Kidney (tissue), 14 donors: ENCODE results near the gene WSB1. TPM values are rescaled to one million over a fixed set of nuclear protein-coding genes. Genes with fewer than 3 reads are reported as not detected.

Source experiments
- DNase-seq, 5 donors: peaks; one replicate each; pipeline ENCODE4 v3.0.0-alpha.2; 2013 to 2020
- FAIRE-seq: peaks from 2 replicates; lab custom pipeline; 2012; peaks lifted over from hg19 to GRCh38; lab: Jason Lieb, UNC
- H3K27ac ChIP-seq, 2 donors: one replicate each; pipeline ENCODE4 v1.7.0; 2013; ENCODE audit warnings: low read depth in 2 of 2, low read length in 2 of 2, inconsistent platforms in 1 of 2
- H3K27me3 ChIP-seq: one replicate; pipeline ENCODE4 v1.7.1; 2013; ENCODE audit warnings: low read length, inconsistent platforms; ENCODE audit not compliant: control insufficient read depth, insufficient read depth
- H3K36me3 ChIP-seq, 3 donors: one replicate each; pipeline versions ENCODE4 v1.7.0 to v1.7.1; 2013; ENCODE audit warnings: low read length in 3 of 3, control low read depth in 1 of 3, inconsistent platforms in 1 of 3; ENCODE audit not compliant: insufficient read depth in 3 of 3, control insufficient read depth in 2 of 3
- H3K4me1 ChIP-seq, 3 donors: one replicate each; pipeline versions ENCODE4 v1.7.0 to v1.7.1; 2013; ENCODE audit warnings: low read length in 3 of 3, inconsistent platforms in 1 of 3, low read depth in 1 of 3; ENCODE audit not compliant: control insufficient read depth in 2 of 3, insufficient read depth in 2 of 3
- H3K4me3 ChIP-seq, 3 donors: one replicate each; pipeline versions ENCODE4 v1.7.0 to v1.8.1; 2013; ENCODE audit warnings: low read length in 3 of 3, control low read depth in 1 of 3, inconsistent platforms in 1 of 3
- H3K9ac ChIP-seq, 3 donors: one replicate each; pipeline versions ENCODE4 v1.7.0 to v1.7.1; 2013; ENCODE audit warnings: low read length in 3 of 3, control low read depth in 1 of 3, inconsistent platforms in 1 of 3
- H3K9me3 ChIP-seq, 3 donors: one replicate each; pipeline versions ENCODE4 v1.7.0 to v1.7.1; 2013; ENCODE audit warnings: low read length in 3 of 3, control low read depth in 1 of 3, inconsistent platforms in 1 of 3; ENCODE audit not compliant: control insufficient read depth in 2 of 3, insufficient read depth in 1 of 3
- CTCF ChIP-seq: IDR thresholded peaks from 3 replicates; pipeline ENCODE4 v1.5.1; 2012; ENCODE audit warnings: mild to moderate bottlenecking, moderate library complexity, borderline replicate concordance; ENCODE audit not compliant: insufficient read depth; ENCODE audit errors: extremely low read depth
- intact Hi-C: fragments of 100-400 bp; cut with DNase I; formaldehyde crosslinking; loops from one replicate; pipeline ENCODE4 v1.11.1; 2022
- polyA plus RNA-seq: library from polyadenylated mRNA; stranded (reverse); fragments of 350-450 nt; fragmentation: Illumina TruSeq; extraction: RNeasy Lipid Tissue Mini Kit (QIAGEN cat#74804); gene quantifications from one replicate; pipeline ENCODE4 v1.2.3, GENCODE V29; 2014; ENCODE audit warnings: low read depth, low replicate concordance; ENCODE audit not compliant: insufficient read depth
- total RNA-seq: library from RNA; stranded (reverse); fragmentation: NEBNext Ultra II Directional; extraction: Animal tissue kit (Norgen Biotek cat#: 25700); gene quantifications from one replicate; pipeline ENCODE4 v1.2.1, GENCODE V29; 2021
- donor health status: control.
- donor health status: control.
- donor health status: control.
- donor health status: control.
- donor health status: control.
- donor health status: DM: yes; HTN: yes; CAD: no.
- donor health status: Normal renal cell carcinoma (clear cell type).

WSB1 gene
- total and polyA plus RNA-seq, 2 donors from 2014 or later, result 59.8 to 195 TPM

DNA sequence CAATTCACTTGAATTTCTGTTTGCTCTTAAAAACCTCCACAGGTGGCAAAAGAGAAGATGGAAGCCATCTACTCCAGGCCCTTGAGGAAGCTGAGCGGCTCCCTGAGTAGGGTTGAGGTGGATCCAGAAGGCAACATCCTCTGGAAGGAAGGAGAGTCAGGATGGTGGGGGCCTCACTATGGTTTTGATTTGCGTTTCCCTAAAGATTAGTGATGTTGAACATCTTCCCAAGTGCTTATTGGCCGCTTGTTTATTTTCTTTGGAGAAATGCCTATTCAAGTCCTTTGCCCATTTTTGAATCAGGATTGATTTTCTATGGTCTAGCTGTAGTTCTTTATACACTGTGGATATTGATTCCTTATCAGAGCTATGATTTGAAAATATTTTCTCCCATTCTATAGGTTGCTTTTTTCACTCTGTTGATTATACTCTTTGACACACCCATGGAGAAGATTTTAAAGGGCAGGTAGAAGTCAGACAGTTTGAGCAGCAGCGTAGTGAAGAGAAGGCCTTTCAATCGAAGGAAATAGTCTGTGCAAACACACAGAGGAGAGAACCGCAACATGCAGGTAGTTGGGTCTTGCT, 58.6 kb downstream of the WSB1 start:
- Histone ChIP-seq H3K27ac (peak overlapping the region; percentile 74 to 93), H3K36me3 (no peaks in the 10 kb centered on the region), H3K9me3 (no peaks in the 10 kb centered on the region), H3K9ac (peak overlapping the region in 2 of 3 donors; percentile 16 to 81), H3K27me3 (no peaks in the 10 kb centered on the region), H3K4me1 (peaks cover 0 to 10% (median 10%) of the 10 kb centered on the region in 3 donors), H3K4me3 (peak overlapping the region in 1 of 3 donors; percentile 71)
- FAIRE-seq, result no peak
- TF ChIP-seq CTCF, result no peak
- intact Hi-C loops, result no loop called here
- DNase-seq, result peak in 1 of 5 donors; percentile 31

- Histone ChIP-seq H3K36me3 (no peaks in the 10 kb centered on the region), H3K9me3 (no peaks in the 10 kb centered on the region), H3K4me1 (peaks cover 0 to 10% (median 10%) of the 10 kb centered on the region in 3 donors), H3K27me3 (no peaks in the 10 kb centered on the region), H3K27ac (peak overlapping the region; percentile 74 to 93), H3K9ac (peak overlapping the region; percentile 16 to 81 (median 17)), H3K4me3 (peak overlapping the region; percentile 28 to 71 (median 31))
- TF ChIP-seq CTCF, result no peak
- DNase-seq, result peak in 1 of 5 donors; percentile 56
- intact Hi-C loops, result no loop called here
- FAIRE-seq, result no peak
Measured at GRCh38 chr17:27353033-27353460, 59.1 kb downstream of the WSB1 start.

GRCh38 chr17:27353461-27354050, 59.6 kb downstream of the WSB1 start:
- FAIRE-seq, result no peak
- peak overlapping the region; percentile 74 to 93 for H3K27ac ChIP-seq
- intact Hi-C loops, result no loop called here

More at GRCh38 chr17:27353461-27354050, 59.6 kb downstream of the WSB1 start:
- TF ChIP-seq CTCF, result peak; percentile 81
- Histone ChIP-seq H3K27me3 (no peaks in the 10 kb centered on the region), H3K4me3 (peak overlapping the region; percentile 47 to 71 (median 64)), H3K9ac (peak overlapping the region; percentile 3 to 81 (median 48)), H3K9me3 (no peaks in the 10 kb centered on the region), H3K4me1 (peaks cover 0 to 10% (median 8%) of the 10 kb centered on the region in 3 donors), H3K36me3 (no peaks in the 10 kb centered on the region)
- DNase-seq, result peak; percentile 86 to 98 (median 93)
